Stimulated activated CD4-positive, alpha-beta T cell treated with anti-CD3 and anti-CD28 coated beads, Interleukin-15, amount 100 ng/mL, for 48 hours (primary cell): Measurements from ENCODE around the gene EDEM3.
"Not testable (repeated sequence)": the region's sequence is repeated elsewhere in the genome, so short reads cannot be mapped to it uniquely, and the experiment has no call there.

Source experiments
- DNase-seq, 2 donors: peaks; one replicate each; pipeline ENCODE4 v3.0.0-alpha.2; 2020; ENCODE audit warnings: low read depth in 2 of 2

The EDEM3 gene

GRCh38 chr1:184743062-184743756, 11.4 kb downstream of the EDEM3 start:
- DNase-seq: no peak

- DNase-seq: no peak
These were observed 14.3 kb downstream of the EDEM3 start for GRCh38 chr1:184740344-184740743.

DNA sequence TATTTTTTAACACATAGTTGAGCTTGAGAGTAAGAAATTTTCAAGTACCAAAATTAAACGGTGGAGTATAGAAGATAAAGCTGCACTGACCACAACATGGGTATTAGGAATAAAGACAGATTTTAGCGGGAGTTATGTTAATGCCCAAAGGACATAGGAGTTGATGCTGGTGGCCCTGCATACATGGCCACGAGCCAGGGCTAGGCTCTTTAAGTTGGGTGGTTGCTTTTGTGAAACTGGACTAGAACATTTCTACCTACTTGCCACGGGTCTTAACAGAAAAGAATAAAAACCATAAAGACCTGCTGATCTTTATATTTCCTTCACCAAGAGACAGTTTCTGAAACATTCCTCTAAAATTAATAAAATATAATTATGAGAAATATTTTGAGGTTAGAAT, 14.9 kb downstream of the EDEM3 start:
- no peak for DNase-seq

- DNase-seq: no peak
These were observed 15.6 kb downstream of the EDEM3 start for GRCh38 chr1:184739070-184739469.

- DNase-seq: no peak
These were observed 19.7 kb downstream of the EDEM3 start for GRCh38 chr1:184734980-184735379.

DNA sequence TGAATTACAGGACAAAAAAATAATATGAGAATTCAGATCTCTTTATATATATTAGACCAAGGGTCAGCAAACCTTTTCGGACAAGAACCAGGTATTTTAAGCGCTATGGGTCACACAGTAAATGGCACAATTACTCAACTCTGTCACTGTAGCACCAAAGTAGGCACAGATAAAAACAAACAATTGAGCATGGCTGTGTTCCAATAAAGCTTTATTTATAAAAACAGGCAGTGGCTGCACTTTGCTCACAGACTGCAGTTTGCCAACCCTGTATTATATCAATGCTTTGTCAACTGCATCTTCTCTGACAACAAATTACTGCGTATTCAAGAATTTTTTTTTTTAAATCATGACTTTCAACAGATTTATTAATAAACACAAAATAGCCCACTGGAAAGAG, 29.8 kb downstream of the EDEM3 start:
- no peak for DNase-seq

DNA sequence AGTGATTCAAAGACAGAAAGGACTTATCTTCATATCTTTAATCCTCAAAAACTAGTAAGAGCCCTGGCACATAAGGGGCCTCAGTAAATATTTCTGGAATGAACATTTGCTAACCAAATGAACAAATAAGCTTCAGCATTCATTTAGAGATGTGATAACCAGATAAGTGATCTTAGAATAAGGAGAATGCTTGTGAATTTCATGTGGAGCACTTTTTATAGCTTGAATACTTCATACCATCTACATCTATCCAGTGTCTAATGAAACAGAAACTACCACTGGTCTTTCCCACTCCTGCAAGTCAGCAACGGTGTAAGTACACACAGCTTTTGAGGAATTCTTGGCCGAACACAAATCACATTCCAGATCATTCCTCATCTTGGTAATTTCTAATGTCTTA, 38.5 kb downstream of the EDEM3 start:
- no peak for DNase-seq

GRCh38 chr1:184709418-184709817, 45.2 kb downstream of the EDEM3 start:
- no peak for DNase-seq

DNA sequence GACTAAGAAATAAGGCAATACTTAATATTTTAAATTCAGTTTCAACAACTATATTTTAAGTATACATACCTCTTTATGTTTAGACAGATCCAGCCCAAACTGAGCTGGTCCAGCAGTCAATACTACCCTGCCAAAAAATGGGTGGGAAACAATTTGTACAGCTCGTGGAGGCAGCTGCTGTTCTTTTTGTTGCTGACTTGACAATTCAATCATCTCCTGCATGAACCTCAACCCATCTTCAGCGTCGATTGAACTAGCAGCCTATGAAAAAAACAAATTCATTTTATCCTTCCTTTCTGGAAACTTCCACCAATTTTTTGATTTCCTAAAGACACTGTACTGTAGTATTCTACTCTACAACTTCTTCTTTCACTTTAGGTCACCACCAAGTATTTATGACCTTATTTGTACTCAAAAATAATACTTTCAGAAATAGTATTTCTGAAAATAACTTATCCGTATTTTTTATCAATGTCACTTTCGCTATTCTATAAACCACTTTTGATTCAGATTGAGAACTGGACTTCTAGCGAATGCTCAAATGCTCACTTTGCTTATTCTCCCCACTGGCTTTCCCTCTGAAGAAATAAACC, 46.5 kb downstream of the EDEM3 start:
- DNase-seq: no peak

GRCh38 chr1:184705271-184705670, 49.4 kb downstream of the EDEM3 start:
- no peak for DNase-seq

DNA sequence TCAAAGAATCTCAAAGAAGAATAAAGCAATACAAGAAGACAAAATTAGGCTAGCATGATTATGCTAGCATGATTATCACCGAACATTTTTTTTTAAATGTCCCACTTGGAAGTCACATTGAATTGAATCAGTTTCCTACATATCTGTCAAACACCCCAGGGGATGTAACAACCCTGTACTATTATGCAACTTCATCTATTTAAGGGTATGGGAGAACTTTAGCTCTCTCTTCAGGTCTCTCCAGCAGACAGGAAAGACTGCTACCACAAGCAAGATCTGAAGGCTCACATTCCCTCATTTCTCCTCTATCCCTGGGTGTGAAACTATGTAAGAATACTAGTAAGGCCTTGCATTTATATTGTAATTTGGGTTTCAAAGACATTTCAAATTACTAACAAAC, 52.8 kb downstream of the EDEM3 start:
- DNase-seq: no peak

DNA sequence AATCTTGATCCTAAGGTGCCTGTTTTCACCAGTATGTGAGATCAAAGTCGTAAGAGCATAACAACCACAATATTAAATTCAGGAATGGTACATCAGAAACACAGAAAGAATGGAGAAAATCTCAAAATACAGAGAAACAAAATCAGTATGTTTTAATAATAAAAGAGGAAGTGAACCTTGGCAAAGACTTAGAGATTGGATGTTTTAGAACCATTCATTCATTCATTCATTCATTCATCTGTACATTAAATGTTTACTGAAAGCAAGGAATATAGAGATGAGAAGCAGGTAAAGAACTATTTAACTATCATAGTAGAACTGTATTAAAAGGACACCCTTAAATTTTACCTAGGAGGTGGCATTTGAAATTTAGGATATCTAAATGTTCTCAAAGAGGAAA, 55.7 kb downstream of the EDEM3 start:
- no peak for DNase-seq

DNA sequence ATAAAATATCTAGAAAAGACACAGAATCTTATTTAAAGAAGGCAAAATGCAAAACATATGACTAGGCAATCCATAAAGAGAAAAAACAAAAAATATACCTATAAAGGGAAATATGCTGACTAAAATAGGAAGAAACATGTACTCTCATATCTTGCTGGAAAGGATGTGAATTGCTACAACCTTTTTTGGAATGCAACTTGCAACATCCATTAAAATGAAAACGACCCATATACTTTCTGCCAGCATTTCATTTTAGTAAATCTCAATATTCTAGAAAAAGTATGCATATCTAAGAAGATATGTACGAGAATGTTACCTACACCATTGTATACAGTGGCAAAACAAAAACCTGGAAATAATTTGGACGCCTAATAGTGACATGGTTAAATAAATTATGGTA, 56.6 kb downstream of the EDEM3 start:
- no peak for DNase-seq

DNA sequence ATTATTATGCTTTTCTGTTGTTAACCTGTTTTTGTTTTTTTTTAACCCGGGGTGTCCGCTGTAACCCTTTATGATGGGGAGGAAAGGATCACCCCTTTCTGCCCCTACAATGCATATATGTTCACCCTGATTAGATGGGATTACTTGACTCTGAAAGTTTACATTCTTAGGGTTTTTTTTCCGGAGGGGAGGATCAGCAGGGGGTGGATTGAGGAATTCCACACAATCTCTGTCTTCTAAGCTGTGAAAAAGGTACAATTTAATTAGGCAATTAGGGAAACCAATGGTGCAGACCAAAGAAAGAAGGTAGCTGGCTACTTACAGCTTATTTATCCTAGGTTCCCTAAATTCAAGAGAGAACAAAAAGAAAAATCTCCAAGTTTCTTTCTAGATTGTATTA, 58.3 kb downstream of the EDEM3 start:
- DNase-seq: no peak

DNA sequence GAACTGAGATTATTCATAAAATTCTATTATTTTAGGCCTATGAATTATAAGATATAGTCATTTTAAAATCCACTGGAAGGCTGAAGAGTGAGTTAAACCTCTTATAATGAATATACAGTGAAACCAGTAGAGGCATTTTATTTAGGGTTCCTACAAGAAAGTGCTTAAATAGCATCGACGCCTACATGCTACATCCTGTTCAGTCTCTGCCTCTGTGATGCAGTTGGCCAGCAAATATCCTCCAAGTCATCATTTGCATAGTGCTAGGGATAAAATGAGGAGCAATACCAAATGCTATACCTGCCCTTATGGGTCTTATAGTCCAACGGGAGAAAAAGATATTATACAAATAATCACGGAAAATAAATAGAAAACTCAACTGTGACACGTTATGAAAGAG, 59.6 kb downstream of the EDEM3 start:
- no peak for DNase-seq

DNA sequence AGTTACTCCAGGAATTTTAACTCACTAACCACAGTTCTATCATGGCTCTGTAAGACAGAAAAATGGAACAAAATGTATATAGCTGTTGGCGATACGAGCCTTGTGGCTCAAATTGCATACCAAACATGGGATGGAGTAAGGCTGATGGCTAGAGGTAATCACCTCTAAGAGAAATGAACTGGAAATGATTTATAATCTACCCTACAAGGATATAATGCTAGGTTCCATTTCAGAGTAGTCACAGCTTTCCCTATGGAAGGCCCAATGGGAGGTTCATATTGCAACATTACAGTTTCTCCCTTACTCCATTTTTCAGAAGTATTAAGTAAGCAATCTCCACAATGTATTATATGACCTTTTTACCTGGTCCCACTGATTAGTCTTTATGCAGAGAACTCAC, 61.6 kb downstream of the EDEM3 start:
- no peak for DNase-seq

GRCh38 chr1:184691719-184692324, 62.8 kb downstream of the EDEM3 start:
- DNase-seq: no peak

DNA sequence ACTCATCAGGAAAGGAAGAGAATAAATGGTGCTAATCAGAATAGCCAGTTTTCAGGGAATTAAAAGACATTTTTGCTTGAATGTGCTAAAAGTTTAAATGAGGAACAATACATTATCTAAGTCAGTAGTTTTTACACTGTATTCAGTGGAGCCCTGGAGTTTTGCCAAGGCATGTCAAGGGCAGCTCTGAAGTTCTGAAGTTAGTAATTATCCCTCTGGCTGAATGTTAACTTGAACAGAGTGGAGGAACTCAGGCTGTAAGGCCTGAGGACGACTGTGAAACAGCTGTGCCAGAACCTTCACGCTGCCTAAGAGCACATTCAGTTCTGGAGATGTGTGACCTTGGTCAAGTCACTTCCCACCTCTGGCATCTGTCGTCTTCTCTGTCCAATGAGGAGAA, 68.1 kb downstream of the EDEM3 start:
- no peak for DNase-seq

GRCh38 chr1:184685116-184685515, 69.5 kb downstream of the EDEM3 start:
- no peak for DNase-seq

- DNase-seq: no peak
These were observed 70.2 kb downstream of the EDEM3 start for GRCh38 chr1:184684285-184685074.

GRCh38 chr1:184682956-184683355, 71.7 kb downstream of the EDEM3 start:
- DNase-seq: no peak

DNA sequence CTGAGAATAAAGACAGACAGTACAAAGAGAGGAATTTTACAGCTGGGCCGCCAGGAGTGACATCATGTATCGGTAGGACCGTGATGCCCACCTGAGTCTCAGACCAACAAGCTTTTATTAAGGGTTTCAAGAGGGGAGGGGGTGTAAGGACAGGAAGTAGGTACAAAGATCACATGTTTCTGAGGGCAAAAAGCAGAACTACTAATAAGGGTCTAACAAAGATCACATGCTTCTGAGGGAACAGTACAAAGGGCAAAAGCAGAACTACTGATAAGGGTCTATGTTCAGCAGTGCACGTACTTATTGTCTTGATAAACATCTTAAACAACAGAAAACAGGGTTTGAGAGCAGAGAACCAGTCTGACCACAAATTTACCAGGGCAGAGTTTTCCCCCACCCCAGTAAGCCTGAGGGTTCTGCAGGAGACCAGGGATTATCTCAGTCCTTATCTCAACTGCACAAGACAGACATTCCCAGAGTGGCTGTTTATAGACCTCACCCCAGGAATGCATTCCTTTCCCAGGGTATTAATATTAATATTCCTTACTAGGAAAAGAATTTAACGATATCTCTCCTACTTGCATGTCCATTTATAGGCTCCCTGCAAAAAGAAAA, 73.9 kb downstream of the EDEM3 start:
- DNase-seq: not testable (repeated sequence)
